Embryonic facial prominence (tissue), 1 donor: Measurements from ENCODE around the gene BMS1.
"Not testable (repeated sequence)": the region's sequence is repeated elsewhere in the genome, so short reads cannot be mapped to it uniquely, and the experiment has no call there.

Source experiments
- DNase-seq: peaks from one replicate; pipeline ENCODE4 v3.0.0-alpha.2; 2016; ENCODE audit errors: extremely low spot score

Gene BMS1

DNA sequence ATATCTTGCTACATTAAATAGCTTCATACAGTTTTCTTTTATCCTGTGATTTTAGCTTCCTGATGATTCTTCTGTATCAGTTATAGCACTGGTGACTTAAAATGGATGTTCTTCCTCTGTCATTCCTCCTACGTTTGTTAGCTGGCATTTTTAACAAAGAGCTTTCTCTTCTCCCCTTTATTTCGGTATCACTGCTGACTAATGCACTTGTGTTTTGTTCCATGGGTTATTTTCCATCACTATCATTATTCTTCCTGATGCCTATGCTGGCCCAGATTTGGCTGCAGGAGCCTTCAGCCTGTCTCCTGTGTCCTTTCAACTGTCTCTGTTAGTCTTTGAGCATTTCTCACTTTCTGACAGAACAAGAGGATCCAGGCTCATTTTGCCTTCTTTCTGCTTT lies 13.1 kb downstream of the BMS1 start:
- DNase-seq = no peak

- no peak for DNase-seq
Measured at GRCh38 chr10:42801135-42801534, 18.5 kb downstream of the BMS1 start.

- no peak for DNase-seq
Measured at GRCh38 chr10:42802876-42803275, 20.3 kb downstream of the BMS1 start.

DNA sequence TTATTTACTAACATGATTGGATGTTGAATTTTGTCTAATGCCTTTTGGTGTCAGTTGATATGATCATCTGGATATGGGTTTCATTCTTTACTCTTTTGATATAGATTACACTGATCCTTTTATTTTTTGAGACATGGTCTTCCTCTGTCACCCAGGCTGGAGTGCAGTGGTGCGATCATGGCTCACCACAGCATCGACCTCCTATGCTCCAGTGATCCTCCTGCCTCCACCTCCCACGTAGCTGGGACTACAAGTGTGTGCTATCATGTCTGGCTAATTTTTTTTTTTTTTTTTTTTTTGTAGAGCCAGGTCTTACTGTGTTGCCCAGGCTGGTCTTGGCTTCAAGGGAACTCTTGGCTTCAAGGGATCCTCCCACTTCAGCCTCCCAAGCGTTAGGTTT lies 27.1 kb downstream of the BMS1 start:
- DNase-seq = no peak

DNA sequence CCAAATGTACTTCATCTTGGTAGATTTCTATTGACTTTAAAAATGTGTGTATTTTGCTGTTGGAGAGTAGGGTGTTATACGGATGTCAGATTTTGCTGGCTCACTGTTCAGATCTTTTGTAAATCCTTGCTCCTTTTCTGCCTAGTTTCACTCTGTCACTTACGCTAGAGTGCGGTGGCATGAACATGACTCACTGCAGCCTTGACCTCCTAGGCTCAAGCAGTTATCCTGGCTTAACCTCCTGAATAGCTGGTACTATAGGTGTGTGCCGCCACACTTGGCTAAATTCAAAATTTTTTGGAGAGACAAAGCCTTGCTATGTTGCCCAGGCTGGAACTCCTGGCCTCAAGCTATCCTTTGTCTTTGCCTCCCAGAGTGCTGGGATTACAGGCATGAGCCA lies 29.4 kb downstream of the BMS1 start:
- no peak for DNase-seq

GRCh38 chr10:42813989-42814687 lies 31.5 kb downstream of the BMS1 start:
- DNase-seq = not testable (repeated sequence)

GRCh38 chr10:42816334-42816733 lies 33.7 kb downstream of the BMS1 start:
- DNase-seq = not testable (repeated sequence)

DNA sequence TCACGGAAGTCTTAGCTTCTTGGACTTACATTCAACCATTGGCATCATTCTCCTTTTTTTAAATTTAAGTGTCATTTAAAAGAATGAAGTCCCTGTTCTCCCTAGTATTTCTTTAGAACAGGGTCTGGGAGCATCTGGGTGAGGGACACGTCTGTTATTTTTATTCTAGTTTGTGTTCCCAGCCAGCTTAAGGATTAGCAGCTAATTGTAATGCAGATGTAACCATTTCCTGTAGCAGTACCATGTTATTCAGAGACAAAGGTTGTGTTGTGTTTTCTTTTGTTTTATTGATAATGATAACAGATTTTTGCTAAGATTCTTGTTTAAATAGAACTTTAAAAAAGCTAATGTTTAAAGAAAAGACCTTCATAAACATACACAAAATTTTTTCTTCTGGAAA lies 34.3 kb downstream of the BMS1 start:
- no peak for DNase-seq

GRCh38 chr10:42817417-42817816 lies 34.8 kb downstream of the BMS1 start:
- not testable (repeated sequence) for DNase-seq

- DNase-seq = not testable (repeated sequence)
Measured at GRCh38 chr10:42826759-42827158, 44.2 kb downstream of the BMS1 start.

DNA sequence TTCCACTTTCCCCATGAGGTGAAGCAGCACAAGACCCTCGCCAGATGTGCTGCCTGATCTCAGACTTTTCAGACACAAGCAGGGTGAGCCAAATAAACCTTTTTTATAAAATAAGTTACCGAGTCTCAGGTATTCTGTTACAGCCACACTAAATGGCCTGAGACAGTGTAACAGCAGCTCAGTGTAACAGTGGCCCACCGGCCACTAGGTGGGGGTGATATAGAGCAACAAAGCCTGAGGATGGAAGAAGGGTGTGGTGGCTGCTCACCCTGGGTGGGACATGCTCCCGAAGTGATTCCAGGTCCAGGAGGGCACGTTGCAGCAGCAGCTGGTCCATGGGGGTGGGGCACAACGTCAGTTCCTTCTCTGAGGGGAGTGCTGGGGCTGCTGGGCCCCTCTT lies 44.6 kb downstream of the BMS1 start:
- no peak for DNase-seq

GRCh38 chr10:42828391-42828790 lies 45.8 kb downstream of the BMS1 start:
- DNase-seq = not testable (repeated sequence)

GRCh38 chr10:42830237-42830636 lies 47.6 kb downstream of the BMS1 start:
- no peak for DNase-seq

DNA sequence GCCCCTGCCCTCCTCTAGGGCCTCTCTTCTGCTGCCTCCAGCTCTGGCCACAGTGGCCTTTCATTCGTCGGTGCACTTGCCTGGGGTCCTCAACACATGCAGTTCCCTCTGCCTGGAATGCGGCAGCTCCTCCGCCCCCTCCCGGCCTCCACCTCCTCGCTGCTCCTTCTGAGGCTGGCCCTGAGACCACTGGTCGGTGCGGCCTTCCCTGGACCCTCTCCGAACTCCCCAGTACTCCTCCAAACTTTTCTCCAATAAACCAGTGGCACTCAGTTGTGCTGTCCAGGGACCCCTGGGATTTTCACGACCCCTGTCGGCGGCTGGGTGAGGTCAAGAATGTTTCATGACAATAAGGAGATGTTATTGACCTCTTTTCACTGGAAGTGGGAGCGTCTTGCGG lies 53.5 kb downstream of the BMS1 start:
- no peak for DNase-seq

DNA sequence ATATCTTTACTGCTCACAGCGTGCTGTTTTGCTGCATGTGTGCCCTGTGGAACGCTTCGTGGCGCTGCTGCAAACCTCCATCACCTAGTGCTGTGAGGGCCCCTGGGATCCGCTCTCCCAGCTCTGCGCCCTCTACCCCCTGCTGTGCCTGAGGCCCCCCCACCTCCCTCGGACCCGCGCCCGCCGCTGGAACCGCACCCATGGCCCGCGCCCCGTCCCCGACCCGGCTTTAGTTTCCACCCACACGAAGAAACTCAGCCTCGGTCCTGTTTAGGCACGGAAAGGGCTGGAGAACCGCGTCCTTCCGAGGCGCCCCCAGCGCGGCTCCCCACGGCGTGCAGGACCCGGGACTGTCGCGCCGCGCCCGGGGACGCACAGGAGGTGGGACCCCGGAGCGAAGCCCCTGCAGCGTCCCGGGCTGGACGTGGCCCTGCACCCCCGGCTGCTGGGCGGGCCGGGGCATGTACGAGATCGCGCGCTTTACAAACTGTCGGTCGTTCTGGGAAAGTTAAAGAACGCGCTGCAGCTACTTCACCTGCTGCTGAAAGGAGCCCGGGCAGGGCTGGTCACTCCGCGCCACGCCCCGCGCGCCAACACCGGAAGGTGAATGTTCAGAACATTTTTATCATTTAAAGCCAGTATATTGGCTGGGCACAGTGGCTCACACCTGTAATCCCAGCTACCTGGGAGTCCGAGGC lies 54.3 kb downstream of the BMS1 start:
- DNase-seq = no peak

DNA sequence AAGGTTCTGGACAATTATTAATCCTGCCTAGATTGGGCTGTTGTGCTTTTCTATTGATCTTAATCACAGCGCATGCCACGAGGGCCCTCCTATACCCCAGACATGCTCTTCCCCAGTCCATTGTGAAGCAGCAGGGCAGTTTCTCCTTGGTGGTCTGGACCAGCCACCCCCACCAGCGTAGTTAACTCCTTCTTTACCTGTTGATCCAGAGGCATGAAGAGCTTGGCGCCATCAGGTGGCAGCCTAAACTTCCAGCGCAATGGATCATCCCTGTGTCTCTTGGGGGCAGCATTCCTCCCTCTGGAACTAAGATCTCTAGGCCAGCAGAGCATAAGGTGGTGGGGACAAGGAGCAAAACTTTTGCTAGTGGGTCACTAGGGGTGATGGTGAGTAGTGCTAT lies 62.2 kb downstream of the BMS1 start:
- not testable (repeated sequence) for DNase-seq

DNA sequence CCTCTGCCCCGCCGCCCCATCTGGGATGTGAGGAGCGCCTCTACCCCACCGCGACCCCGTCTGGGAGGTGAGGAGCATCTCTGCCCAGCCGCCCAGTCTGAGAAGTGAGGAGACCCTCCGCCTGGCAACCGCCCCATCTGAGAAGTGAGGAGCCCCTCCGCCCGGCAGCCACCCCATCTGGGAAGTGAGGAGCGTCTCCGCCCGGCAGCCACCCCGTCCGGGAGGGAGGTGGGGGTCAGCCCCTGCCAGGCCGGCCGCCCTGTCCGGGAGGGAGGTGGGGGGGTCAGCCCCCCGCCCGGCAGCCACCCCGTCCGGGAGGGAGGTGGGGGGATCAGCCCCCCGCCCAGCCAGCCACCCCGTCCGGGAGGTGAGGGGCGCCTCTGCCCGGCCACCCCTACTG lies 64.7 kb downstream of the BMS1 start:
- DNase-seq = not testable (repeated sequence)

DNA sequence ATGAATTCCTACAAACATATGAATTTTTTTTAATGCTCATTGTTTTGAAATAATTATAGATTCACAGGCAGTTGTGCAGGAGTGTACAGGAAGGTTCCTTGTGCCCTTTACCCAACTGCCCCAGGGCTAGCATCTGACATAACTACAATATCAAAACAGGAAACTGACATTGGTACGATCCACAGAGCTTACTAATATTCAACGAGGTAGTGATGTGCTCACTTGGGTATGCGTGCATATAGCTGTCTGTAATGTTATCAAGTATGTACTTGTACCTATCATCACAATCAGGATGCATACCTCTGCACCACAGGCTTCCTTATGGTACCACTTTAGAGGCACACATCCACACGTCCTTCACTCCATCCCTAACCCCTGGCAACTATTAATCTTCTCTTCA lies 68.3 kb downstream of the BMS1 start:
- DNase-seq = no peak

GRCh38 chr10:42859256-42859655 lies 76.7 kb downstream of the BMS1 start:
- DNase-seq = no peak

DNA sequence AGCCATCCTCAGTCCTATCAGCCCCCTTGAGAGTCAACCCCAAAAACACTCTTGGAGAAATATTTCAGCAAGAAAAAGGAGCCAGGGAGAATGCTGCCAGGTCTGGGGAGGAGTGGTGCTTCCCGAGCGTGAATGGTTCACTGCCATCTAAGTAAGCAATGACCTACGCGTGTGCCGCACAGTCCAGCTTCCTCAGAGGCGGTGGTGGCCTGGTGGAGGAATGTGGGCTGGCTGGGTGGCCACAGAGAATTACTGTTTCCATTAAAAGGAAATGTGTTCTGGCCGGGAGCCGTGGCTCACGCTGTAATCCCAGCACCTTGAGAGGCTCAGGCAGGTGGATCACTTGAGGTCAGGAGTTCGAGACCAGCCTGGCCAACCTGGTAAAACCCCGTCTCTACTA lies 77.4 kb downstream of the BMS1 start:
- not testable (repeated sequence) for DNase-seq

GRCh38 chr10:42862801-42863200 lies 80.2 kb downstream of the BMS1 start:
- DNase-seq = not testable (repeated sequence)

DNA sequence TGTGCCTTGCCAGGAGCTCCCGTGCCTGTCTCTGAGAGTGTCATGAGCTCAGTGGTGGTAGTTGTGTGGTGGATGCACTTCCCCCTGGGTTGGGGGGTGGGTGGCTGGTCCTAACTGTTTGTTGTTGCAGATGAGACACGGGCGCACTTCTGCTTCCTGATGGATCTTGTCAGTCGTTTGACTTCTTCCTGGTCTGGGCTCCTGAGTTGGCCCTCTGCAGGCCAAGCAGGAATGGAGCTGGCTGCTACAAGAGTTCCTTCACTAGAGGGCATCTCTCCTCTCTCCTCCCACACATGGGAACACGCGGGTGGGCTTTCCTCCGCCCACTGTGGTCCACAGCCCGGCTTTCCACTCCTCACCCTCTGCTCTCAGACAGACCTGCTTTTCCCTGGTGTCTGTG lies 82.0 kb downstream of the BMS1 start:
- DNase-seq = no peak

- DNase-seq = no peak
Measured at GRCh38 chr10:42865716-42866114, 83.1 kb downstream of the BMS1 start.
